ENCODE results near the gene MPC1L. TPM values are rescaled to one million over a fixed set of nuclear protein-coding genes. Genes with fewer than 3 reads are reported as not detected.

The MPC1L gene
- polyA plus RNA-seq, 1 of the 3 experiments (the other 2 are of a cell fraction), result not detected

- H3K9me3 ChIP-seq, result no peaks in the 10 kb centered on the region
- peaks cover 11 to 27% of the 10 kb centered on the region in 2 experiments for H3K36me3 ChIP-seq (replicated peaks in 1 of 2; ENCODE audit: control insufficient read depth in 1 of 2, insufficient read depth in 2 of 2, low read length in 1 of 2)
- peak overlapping the region; percentile 40 to 67 for H3K27ac ChIP-seq (ENCODE audit: low read depth in 2 of 2, low read length in 1 of 2)
- WGBS (ENCODE audit: low lambda C conversion rate), result 5% methylated on average over 27 of the region's 33 CpGs
- peak overlapping the region; percentile 80 for H3K9ac ChIP-seq
- ChIA-PET CTCF (interaction anchor here (0.6 to 1.7 kb wide), 2 partner anchors 9 to 103 kb away, joined by 3 to 8 read pairs; no protein-coding TSS in a partner anchor), POLR2A (interaction anchor here (0.6 to 1.1 kb wide), 2 partner anchors 18 to 469 kb away, joined by 3 to 4 read pairs; no protein-coding TSS in a partner anchor)
- peak; percentile 62 for DNase-seq
- H3K4me1 ChIP-seq (ENCODE audit: control insufficient read depth in 1 of 2, insufficient read depth in 2 of 2, low read depth in 1 of 2, low read length in 1 of 2), result peaks cover 10 to 15% of the 10 kb centered on the region in 2 experiments; a peak in 2 of 4 replicates
- H3K4me3 ChIP-seq (ENCODE audit: low read depth in 2 of 2, low read length in 1 of 2), result peak overlapping the region; percentile 81 to 86
- H3K79me2 ChIP-seq (ENCODE audit: insufficient read depth), result peaks cover 51% of the 10 kb centered on the region
- no peaks in the 10 kb centered on the region for H3K27me3 ChIP-seq (ENCODE audit: insufficient read depth)
- no peak for TF ChIP-seq SIN3A (IDR thresholded peaks at IDR 0.05; ENCODE audit: borderline replicate concordance, low read depth, low read length)
- no peak for TF ChIP-seq TCF12 (IDR thresholded peaks at IDR 0.05)
- TF ChIP-seq SMC3 (IDR thresholded peaks at IDR 0.05; ENCODE audit: low read depth, low read length), result no peak
- no peak for TF ChIP-seq FOXJ3 (CRISPR knock-in tag; IDR thresholded peaks at IDR 0.05)
- no peak for TF ChIP-seq MAX (IDR thresholded peaks at IDR 0.05; ENCODE audit: low read depth)
- peaks cover 12% of the 10 kb centered on the region for H4K20me1 ChIP-seq (ENCODE audit: insufficient read depth)
- peaks cover 5% of the 10 kb centered on the region for H3F3A ChIP-seq (replicated peaks; ENCODE audit: insufficient read depth)
- no peaks in the 10 kb centered on the region for H3K9me2 ChIP-seq
- H2AFZ ChIP-seq (ENCODE audit: low read depth), result peak overlapping the region; percentile 41
- H3K4me2 ChIP-seq, result peak overlapping the region; percentile 93
These were observed 23.5 kb downstream of the MPC1L start for GRCh38 chrX:40646489-40647306.

GRCh38 chrX:40647307-40648197 is 24.3 kb downstream of the MPC1L start, which contains the start of gene CXorf38:
CXorf38 (minus strand) TSS chrX:40647561; CDS start chrX:40647520, 41 bp downstream.
- Histone ChIP-seq H2AFZ (ENCODE audit: low read depth) (peak within 1 kb of the TSS; percentile 98), H3K36me3 (replicated peaks in 1 of 2; ENCODE audit: control insufficient read depth in 1 of 2, insufficient read depth in 2 of 2, low read length in 1 of 2) (peaks cover 15 to 30% of the 10 kb centered on the region in 2 experiments), H3K27ac (ENCODE audit: low read depth in 2 of 2, low read length in 1 of 2) (peak within 1 kb of the TSS; percentile 67 to 71), H3F3A (replicated peaks; ENCODE audit: insufficient read depth) (peaks cover 10% of the 10 kb centered on the region), H3K4me3 (ENCODE audit: low read depth in 2 of 2, low read length in 1 of 2) (peak within 1 kb of the TSS; percentile 81 to 86), H3K9me3 (no peaks in the 10 kb centered on the region), H3K4me2 (peak within 1 kb of the TSS; percentile 93), H4K20me1 (ENCODE audit: insufficient read depth) (peaks cover 11% of the 10 kb centered on the region; the same call in 1 of the 2 replicates), H3K9me2 (no peaks in the 10 kb centered on the region), H3K79me2 (ENCODE audit: insufficient read depth) (peaks cover 43% of the 10 kb centered on the region), H3K27me3 (ENCODE audit: insufficient read depth) (no peaks in the 10 kb centered on the region), H3K9ac (peak within 1 kb of the TSS; percentile 80), H3K4me1 (ENCODE audit: control insufficient read depth in 1 of 2, insufficient read depth in 2 of 2, low read depth in 1 of 2, low read length in 1 of 2) (peaks cover 10 to 15% of the 10 kb centered on the region in 2 experiments; a peak in 2 of 4 replicates)
- ChIA-PET CTCF (interaction anchor here (0.6 to 1.7 kb wide), 3 partner anchors 8 to 104 kb away, joined by 3 to 8 read pairs (median 7); no protein-coding TSS in a partner anchor), POLR2A (interaction anchor here (1.1 kb wide), 1 partner anchor 88 kb away, joined by 3 read pairs; the partner anchor contains the start of gene MED14)
- WGBS (ENCODE audit: low lambda C conversion rate), result 9% methylated on average over 11 of the region's 66 CpGs
- peak; percentile 96 for DNase-seq
- peak; percentile 100 for TF ChIP-seq NRF1 (IDR thresholded peaks at IDR 0.05; ENCODE audit: low read depth, low read length)
- no peak for TF ChIP-seq FOSL2 (IDR thresholded peaks at IDR 0.05; ENCODE audit: borderline replicate concordance, low read depth)
- no peak for TF ChIP-seq MEF2A (IDR thresholded peaks at IDR 0.05; ENCODE audit: borderline replicate concordance, low read depth)
- no peak for TF ChIP-seq EP300 (IDR thresholded peaks at IDR 0.05; ENCODE audit: borderline replicate concordance in 1 of 2, low read depth in 1 of 2, low read length in 1 of 2)
- peak; percentile 79 for TF ChIP-seq POLR2AphosphoS5 (IDR thresholded peaks at IDR 0.05; ENCODE audit: low read depth, low read length)
- TF ChIP-seq TCF12 (IDR thresholded peaks at IDR 0.05), result no peak
- no peak for TF ChIP-seq RAD21 (IDR thresholded peaks at IDR 0.05; ENCODE audit: low read length)
- peak; percentile 43 for TF ChIP-seq MXI1 (IDR thresholded peaks at IDR 0.05; ENCODE audit: low read depth, low read length)
- no peak for TF ChIP-seq RXRA (IDR thresholded peaks at IDR 0.05; ENCODE audit: borderline replicate concordance, low read depth)
- TF ChIP-seq, protein P1, sequence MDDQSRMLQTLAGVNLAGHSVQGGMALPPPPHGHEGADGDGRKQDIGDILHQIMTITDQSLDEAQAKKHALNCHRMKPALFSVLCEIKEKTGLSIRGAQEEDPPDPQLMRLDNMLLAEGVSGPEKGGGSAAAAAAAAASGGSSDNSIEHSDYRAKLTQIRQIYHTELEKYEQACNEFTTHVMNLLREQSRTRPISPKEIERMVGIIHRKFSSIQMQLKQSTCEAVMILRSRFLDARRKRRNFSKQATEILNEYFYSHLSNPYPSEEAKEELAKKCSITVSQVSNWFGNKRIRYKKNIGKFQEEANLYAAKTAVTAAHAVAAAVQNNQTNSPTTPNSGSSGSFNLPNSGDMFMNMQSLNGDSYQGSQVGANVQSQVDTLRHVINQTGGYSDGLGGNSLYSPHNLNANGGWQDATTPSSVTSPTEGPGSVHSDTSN (IDR thresholded peaks at IDR 0.05), result 0 out of 2 replicates have a peak, but pooled peaks have one; percentile 29
- TF ChIP-seq MAX (IDR thresholded peaks at IDR 0.05; ENCODE audit: low read depth), result no peak
- no peak for TF ChIP-seq FOXM1 (IDR thresholded peaks at IDR 0.05; ENCODE audit: low read depth)
- TF ChIP-seq YY1 (IDR thresholded peaks at IDR 0.05; ENCODE audit: low read depth), result no peak
- no peak for TF ChIP-seq TEAD4 (IDR thresholded peaks at IDR 0.05; ENCODE audit: borderline replicate concordance, insufficient read depth)
- TF ChIP-seq GATA2 (CRISPR knock-in tag; IDR thresholded peaks at IDR 0.05), result no peak
- TF ChIP-seq, protein P2, sequence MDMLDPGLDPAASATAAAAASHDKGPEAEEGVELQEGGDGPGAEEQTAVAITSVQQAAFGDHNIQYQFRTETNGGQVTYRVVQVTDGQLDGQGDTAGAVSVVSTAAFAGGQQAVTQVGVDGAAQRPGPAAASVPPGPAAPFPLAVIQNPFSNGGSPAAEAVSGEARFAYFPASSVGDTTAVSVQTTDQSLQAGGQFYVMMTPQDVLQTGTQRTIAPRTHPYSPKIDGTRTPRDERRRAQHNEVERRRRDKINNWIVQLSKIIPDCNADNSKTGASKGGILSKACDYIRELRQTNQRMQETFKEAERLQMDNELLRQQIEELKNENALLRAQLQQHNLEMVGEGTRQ (IDR thresholded peaks at IDR 0.05; ENCODE audit: borderline replicate concordance, low read depth, low read length), result no peak
- no peak for TF ChIP-seq GABPA (IDR thresholded peaks at IDR 0.05; ENCODE audit: low read depth)
- peak; percentile 84 for TF ChIP-seq ELF1 (IDR thresholded peaks at IDR 0.05)
- no peak for TF ChIP-seq RFX5 (IDR thresholded peaks at IDR 0.05; ENCODE audit: low read length)
- 0 out of 2 replicates have a peak, but pooled peaks have one; percentile 54 for TF ChIP-seq SIN3A (IDR thresholded peaks at IDR 0.05; ENCODE audit: borderline replicate concordance, low read depth, low read length)
- no peak for TF ChIP-seq TAF1 (IDR thresholded peaks at IDR 0.05; ENCODE audit: borderline replicate concordance, low read depth, low read length)
- TF ChIP-seq FOXJ3 (CRISPR knock-in tag; IDR thresholded peaks at IDR 0.05), result no peak
